CD4-positive, alpha-beta T cell treated with Interleukin-21 for 1 hour (primary cell): Measurements from ENCODE around the gene PLK4.
"Not testable (repeated sequence)": the region's sequence is repeated elsewhere in the genome, so short reads cannot be mapped to it uniquely, and the experiment has no call there.

Experiments used
- DNase-seq: peaks from one replicate; pipeline ENCODE4 v3.0.0-alpha.2; 2020

PLK4 gene

GRCh38 chr4:127880763-127881562 lies at the start of gene PLK4:
PLK4 (plus strand) TSS chr4:127880893; CDS start chr4:127881135, 242 bp downstream.
- peak; percentile 96 for DNase-seq

- no peak for DNase-seq
These were observed 48.1 kb upstream of the PLK4 start for GRCh38 chr4:127832585-127832984.

- DNase-seq = no peak
These were observed 36.7 kb upstream of the PLK4 start for GRCh38 chr4:127843704-127844600.

- no peak for DNase-seq
These were observed 36.0 kb upstream of the PLK4 start for GRCh38 chr4:127844601-127845116.

- no peak for DNase-seq
These were observed 34.6 kb upstream of the PLK4 start for GRCh38 chr4:127846061-127846460.

GRCh38 chr4:127846765-127847164 lies 33.9 kb upstream of the PLK4 start:
- no peak for DNase-seq

- DNase-seq = no peak
These were observed 31.0 kb upstream of the PLK4 start for GRCh38 chr4:127849505-127850234.

- no peak for DNase-seq
These were observed 28.0 kb upstream of the PLK4 start for GRCh38 chr4:127852661-127853060.

GRCh38 chr4:127856196-127856812 lies 24.4 kb upstream of the PLK4 start:
- no peak for DNase-seq

GRCh38 chr4:127856813-127857447 lies 23.8 kb upstream of the PLK4 start:
- no peak for DNase-seq

- no peak for DNase-seq
These were observed 23.1 kb upstream of the PLK4 start for GRCh38 chr4:127857641-127858040.

- no peak for DNase-seq
These were observed 12.5 kb upstream of the PLK4 start for GRCh38 chr4:127868196-127868595.

GRCh38 chr4:127870281-127870680 lies 10.4 kb upstream of the PLK4 start:
- no peak for DNase-seq

GRCh38 chr4:127870688-127871087 lies 10.0 kb upstream of the PLK4 start:
- no peak for DNase-seq

GRCh38 chr4:127875791-127876190 lies 4.9 kb upstream of the PLK4 start:
- no peak for DNase-seq

GRCh38 chr4:127881563-127881864 lies 821 bp downstream of the PLK4 start:
- no peak for DNase-seq

GRCh38 chr4:127888559-127888958 lies 7.9 kb downstream of the PLK4 start:
- DNase-seq = no peak

- DNase-seq = no peak
These were observed 9.2 kb downstream of the PLK4 start for GRCh38 chr4:127889903-127890302.

- no peak for DNase-seq
These were observed 15.4 kb downstream of the PLK4 start for GRCh38 chr4:127896069-127896468.

GRCh38 chr4:127896528-127896927 lies 15.8 kb downstream of the PLK4 start:
- DNase-seq = no peak

GRCh38 chr4:127899682-127900081 lies 19.0 kb downstream of the PLK4 start:
- DNase-seq = not testable (repeated sequence)

- DNase-seq = no peak
These were observed 24.3 kb downstream of the PLK4 start for GRCh38 chr4:127905029-127905428.
